H9 (cell line): ENCODE measurements around the gene GIGYF1. TPM values are rescaled to one million over a fixed set of nuclear protein-coding genes. Genes with fewer than 3 reads are reported as not detected.

ENCODE experiments used
- DNase-seq: peaks from one replicate; pipeline ENCODE4 v3.0.0-alpha.2; 2017
- H2AFZ ChIP-seq: one replicate; pipeline ENCODE4 v1.6.1; 2013; ENCODE audit warnings: mild to moderate bottlenecking, low read length, control low read depth, moderate library complexity
- H2AK5ac ChIP-seq: 2 replicates; pipeline ENCODE4 v1.6.1; 2013; ENCODE audit warnings: low read length, control low read depth, mixed read lengths; ENCODE audit not compliant: insufficient read length
- H2BK120ac ChIP-seq: one replicate; pipeline ENCODE4 v1.6.1; 2013; ENCODE audit warnings: low read depth, mild to moderate bottlenecking, low read length, control low read depth, inconsistent platforms; ENCODE audit not compliant: poor library complexity, severe bottlenecking
- H2BK12ac ChIP-seq: 2 replicates; pipeline ENCODE4 v1.6.1; 2013; ENCODE audit warnings: low read length, control low read depth, mixed read lengths, low read depth; ENCODE audit not compliant: insufficient read length
- H2BK15ac ChIP-seq: 2 replicates; pipeline ENCODE4 v1.6.1; 2013; ENCODE audit warnings: low read depth, low read length, control low read depth
- H2BK20ac ChIP-seq: one replicate; pipeline ENCODE4 v1.6.1; 2013; ENCODE audit warnings: low read depth, mild to moderate bottlenecking, low read length, control low read depth, inconsistent platforms; ENCODE audit not compliant: poor library complexity, severe bottlenecking
- H2BK5ac ChIP-seq: 2 replicates; pipeline ENCODE4 v1.6.1; 2013; ENCODE audit warnings: low read length, control low read depth, mixed read lengths; ENCODE audit not compliant: insufficient read length
- H3K14ac ChIP-seq: 2 replicates; pipeline ENCODE4 v1.6.1; 2013; ENCODE audit warnings: low read length, control low read depth; ENCODE audit not compliant: insufficient read depth
- H3K18ac ChIP-seq: 2 replicates; pipeline ENCODE4 v1.6.1; 2013; ENCODE audit warnings: low read depth, mild to moderate bottlenecking, mixed read lengths, low read length, control low read depth; ENCODE audit not compliant: insufficient read length
- H3K23ac ChIP-seq: 2 replicates; pipeline ENCODE4 v1.6.1; 2013; ENCODE audit warnings: low read length, control low read depth, mixed read lengths, low read depth; ENCODE audit not compliant: insufficient read length
- H3K23me2 ChIP-seq: 2 replicates; pipeline ENCODE4 v1.6.1; 2013; ENCODE audit warnings: low read depth, mild to moderate bottlenecking, mixed read lengths, low read length, control low read depth; ENCODE audit not compliant: insufficient read length, poor library complexity, severe bottlenecking
- H3K27ac ChIP-seq: 2 replicates; pipeline ENCODE4 v1.5.1; 2013; ENCODE audit warnings: low read length, control low read depth, mixed read lengths, low read depth; ENCODE audit not compliant: insufficient read length
- H3K27me3 ChIP-seq: 2 replicates; pipeline ENCODE4 v1.6.1; 2013; ENCODE audit warnings: low read length, control low read depth, inconsistent platforms; ENCODE audit not compliant: insufficient read depth
- H3K4ac ChIP-seq: 2 replicates; pipeline ENCODE4 v1.6.1; 2013; ENCODE audit warnings: low read depth, mild to moderate bottlenecking, control low read depth, inconsistent platforms, low read length, moderate library complexity
- H3K4me1 ChIP-seq: 2 replicates; pipeline ENCODE4 v1.6.1; 2013; ENCODE audit warnings: low read length, control low read depth, inconsistent platforms; ENCODE audit not compliant: insufficient read depth
- H3K4me2 ChIP-seq: 2 replicates; pipeline ENCODE4 v1.6.1; 2013; ENCODE audit warnings: low read length, control low read depth, mixed read lengths; ENCODE audit not compliant: insufficient read length, insufficient read depth
- H3K56ac ChIP-seq: 2 replicates; pipeline ENCODE4 v1.6.1; 2013; ENCODE audit warnings: low read depth, mild to moderate bottlenecking, mixed read lengths, low read length, control low read depth; ENCODE audit not compliant: insufficient read length
- H3K79me1 ChIP-seq: 2 replicates; pipeline ENCODE4 v1.6.1; 2013; ENCODE audit warnings: low read depth, mild to moderate bottlenecking, moderate library complexity, low read length, control low read depth, inconsistent platforms; ENCODE audit not compliant: insufficient read depth, poor library complexity, severe bottlenecking
- H3K79me2 ChIP-seq: 2 replicates; pipeline ENCODE4 v1.6.1; 2013; ENCODE audit warnings: low read length, control low read depth, inconsistent platforms; ENCODE audit not compliant: insufficient read depth
- H3K9ac ChIP-seq: 2 replicates; pipeline ENCODE4 v1.6.1; 2013; ENCODE audit warnings: low read length, control low read depth, mixed read lengths; ENCODE audit not compliant: insufficient read length; ENCODE audit errors: extremely low read depth
- H3K9me3 ChIP-seq: one replicate; pipeline ENCODE4 v1.6.1; 2013; ENCODE audit warnings: low read depth, low read length, inconsistent platforms; ENCODE audit not compliant: control insufficient read depth
- H3T11ph ChIP-seq: one replicate; pipeline ENCODE4 v1.6.1; 2013; ENCODE audit warnings: mild to moderate bottlenecking, low read length, control low read depth, inconsistent platforms
- H4K20me1 ChIP-seq: one replicate; pipeline ENCODE4 v1.6.1; 2013; ENCODE audit not compliant: control insufficient read depth, insufficient read length, insufficient read depth
- H4K5ac ChIP-seq: 2 replicates; pipeline ENCODE4 v1.6.1; 2013; ENCODE audit warnings: low read depth, mild to moderate bottlenecking, mixed read lengths, low read length, control low read depth; ENCODE audit not compliant: insufficient read length
- H4K8ac ChIP-seq: replicated peaks from 2 replicates; pipeline ENCODE4 v1.6.1; 2013; ENCODE audit warnings: low read length, control low read depth, mixed read lengths, low read depth; ENCODE audit not compliant: insufficient read length
- H4K91ac ChIP-seq: 2 replicates; pipeline ENCODE4 v1.6.1; 2013; ENCODE audit warnings: low read depth, mild to moderate bottlenecking, moderate library complexity, mixed read lengths, low read length, control low read depth; ENCODE audit not compliant: insufficient read length
- H3K27ac Mint-ChIP-seq, 3 experiments: 2 replicates in 2 of 3; 3 replicates in 1 of 3; pipeline ENCODE4 v1.8.0; 2020 to 2021; ENCODE audit warnings: mixed read lengths in 3 of 3, mild to moderate bottlenecking in 1 of 3, moderate library complexity in 1 of 3
- H3K27me3 Mint-ChIP-seq: 2 replicates; pipeline ENCODE4 v1.8.0; 2021; ENCODE audit warnings: low read depth, mild to moderate bottlenecking, moderate library complexity, mixed read lengths
- H3K36me3 Mint-ChIP-seq, 3 experiments: 2 replicates in 2 of 3; 3 replicates in 1 of 3; pipeline ENCODE4 v1.8.0; 2020 to 2021; ENCODE audit warnings: low read depth in 3 of 3, mixed read lengths in 3 of 3; ENCODE audit not compliant: insufficient read depth in 1 of 3
- H3K4me1 Mint-ChIP-seq, 2 experiments: 2 replicates each; pipeline ENCODE4 v1.8.0; 2020; ENCODE audit warnings: mixed read lengths in 2 of 2
- H3K4me3 Mint-ChIP-seq, 2 experiments: 2 replicates in 1 of 2; 3 replicates in 1 of 2; pipeline ENCODE4 v1.8.0; 2020 to 2021; ENCODE audit warnings: mild to moderate bottlenecking in 2 of 2, mixed read lengths in 2 of 2, moderate library complexity in 1 of 2
- H3K9me3 Mint-ChIP-seq, 2 experiments: 2 replicates in 1 of 2; 3 replicates in 1 of 2; pipeline ENCODE4 v1.8.0; 2020; ENCODE audit warnings: mild to moderate bottlenecking in 2 of 2, mixed read lengths in 2 of 2, moderate library complexity in 1 of 2
- CTCF ChIP-seq: fragments of 200-600 bp; sonication (generic); conservative IDR thresholded peaks from 3 replicates; pipeline ENCODE4 v1.8.0; 2021; ENCODE audit warnings: antibody characterized with exemption, mild to moderate bottlenecking
- WGBS: extraction: QIAGEN DNeasy Blood & Tissue Kit; methylation state at CpG from one replicate; pipeline ENCODE4 v1.1.7; 2013; ENCODE audit warnings: missing lambda C conversion rate, low lambda C conversion rate, mixed read lengths; ENCODE audit not compliant: insufficient read length; ENCODE audit errors: extremely low coverage; 5-methylcytosine and 5-hydroxymethylcytosine counted together
- total RNA-seq: library from RNA; stranded (reverse); gene quantifications from 2 replicates; pipeline ENCODE4 v1.2.1, GENCODE V29; 2021

GIGYF1 gene
- total RNA-seq, 1 experiment from 2014 or later: 104 TPM

GRCh38 chr7:100640517-100641440 lies 53.3 kb downstream of the GIGYF1 start:
- peaks cover 6 to 37% of the 10 kb centered on the region in 2 experiments for H3K4me1 Mint-ChIP-seq
- Histone ChIP-seq H2BK5ac (no peak overlapping the region), H2AFZ (no peak overlapping the region), H3K79me2 (no peaks in the 10 kb centered on the region), H3K56ac (no peak overlapping the region), H3K23ac (no peak overlapping the region), H2BK20ac (no peak overlapping the region), H2BK120ac (no peak overlapping the region), H3K79me1 (no peaks in the 10 kb centered on the region), H3K4ac (no peak overlapping the region), H4K20me1 (no peaks in the 10 kb centered on the region), H3K23me2 (no peaks in the 10 kb centered on the region), H4K91ac (no peak overlapping the region), H3K9ac (no peak overlapping the region), H3K9me3 (no peaks in the 10 kb centered on the region), H2BK12ac (no peak overlapping the region), H4K8ac (no peak overlapping the region), H3K27ac (no peak overlapping the region), H2BK15ac (no peak overlapping the region), H3K18ac (no peak overlapping the region), H3T11ph (no peak overlapping the region), H3K4me1 (no peaks in the 10 kb centered on the region), H4K5ac (no peak overlapping the region), H3K4me2 (no peak overlapping the region), H3K27me3 (no peaks in the 10 kb centered on the region), H3K14ac (no peak overlapping the region; the same call in 1 of the 2 replicates), H2AK5ac (no peak overlapping the region)
- no peak for TF ChIP-seq CTCF
- H3K36me3 Mint-ChIP-seq: no peaks in the 10 kb centered on the region
- H3K27ac Mint-ChIP-seq: no peak overlapping the region
- H3K9me3 Mint-ChIP-seq: no peaks in the 10 kb centered on the region; a peak in 1 of 5 replicates
- no CpG with 5 or more reads among the region's 24 CpGs for whole genome bisulfite sequencing
- no peak for DNase-seq
- H3K4me3 Mint-ChIP-seq: no peak overlapping the region
- H3K27me3 Mint-ChIP-seq: peaks cover 17% of the 10 kb centered on the region
